Erythroblast (primary cell): Measurements from ENCODE around the gene FSTL4.

Source experiments
- GATA1 ChIP-seq: IDR thresholded peaks from 2 replicates; pipeline ENCODE4 v1.6.1; 2011; ENCODE audit warnings: low read depth, mild to moderate bottlenecking, control low read depth, low read length, moderate library complexity
- POLR2A ChIP-seq: IDR thresholded peaks from 2 replicates; pipeline ENCODE4 v1.6.1; 2011; ENCODE audit warnings: mild to moderate bottlenecking, low read length

GRCh38 chr5:133321286-133321832 is 291.0 kb downstream of the FSTL4 start:
- TF ChIP-seq GATA1 (no peak), POLR2A (no peak)
